Epidermal melanocyte (primary cell): Measurements from ENCODE around the gene ATXN7L1.
"Not testable (repeated sequence)": the region's sequence is repeated elsewhere in the genome, so short reads cannot be mapped to it uniquely, and the experiment has no call there.

Source experiments
- DNase-seq: peaks from one replicate; pipeline ENCODE4 v3.0.0; 2011; ENCODE audit warnings: low spot score; ENCODE audit not compliant: insufficient read length

The ATXN7L1 gene

DNA sequence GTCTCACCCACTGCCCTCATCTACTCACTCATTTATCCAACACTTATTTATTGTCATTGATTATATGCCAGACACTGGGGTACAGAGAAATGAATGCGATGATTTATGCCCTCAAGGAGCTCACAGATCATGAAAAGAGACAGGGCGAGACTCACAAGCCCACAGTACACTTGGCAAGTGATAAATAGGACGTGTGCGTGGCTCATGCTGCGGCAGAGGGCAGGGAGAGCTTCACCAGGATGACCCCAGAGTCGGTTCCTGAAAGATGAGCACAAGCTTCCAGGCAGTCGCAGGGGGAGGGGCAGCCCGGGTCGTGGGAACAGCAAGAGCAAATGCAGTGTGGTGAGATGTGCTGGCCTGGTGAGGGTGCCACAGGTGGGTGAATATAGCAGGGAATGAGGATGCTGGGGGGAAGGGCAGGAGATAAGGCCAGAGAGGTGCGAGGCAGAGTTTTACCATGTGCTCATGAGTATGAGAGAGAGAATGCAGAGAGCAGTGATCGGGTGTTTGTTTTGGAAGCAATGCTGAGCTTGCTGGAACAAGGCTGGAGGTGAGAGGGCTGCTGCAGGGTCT, 70.9 kb downstream of the ATXN7L1 start:
- DNase-seq = no peak

DNA sequence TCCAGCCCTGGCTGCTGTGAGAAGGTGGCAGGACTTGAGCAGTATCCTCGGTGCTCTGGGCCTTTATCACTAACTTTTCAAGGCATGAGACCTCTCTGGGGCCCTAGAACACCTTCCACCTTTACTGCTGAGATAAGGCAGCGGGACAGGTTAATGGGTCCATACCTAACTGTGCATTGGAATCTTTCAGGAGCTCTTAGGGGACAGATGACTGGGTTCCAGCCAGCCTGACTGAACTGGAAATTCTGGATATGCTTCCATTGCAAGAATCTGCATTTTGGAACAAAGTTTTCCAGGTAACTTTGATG, 73.0 kb downstream of the ATXN7L1 start:
- no peak for DNase-seq

DNA sequence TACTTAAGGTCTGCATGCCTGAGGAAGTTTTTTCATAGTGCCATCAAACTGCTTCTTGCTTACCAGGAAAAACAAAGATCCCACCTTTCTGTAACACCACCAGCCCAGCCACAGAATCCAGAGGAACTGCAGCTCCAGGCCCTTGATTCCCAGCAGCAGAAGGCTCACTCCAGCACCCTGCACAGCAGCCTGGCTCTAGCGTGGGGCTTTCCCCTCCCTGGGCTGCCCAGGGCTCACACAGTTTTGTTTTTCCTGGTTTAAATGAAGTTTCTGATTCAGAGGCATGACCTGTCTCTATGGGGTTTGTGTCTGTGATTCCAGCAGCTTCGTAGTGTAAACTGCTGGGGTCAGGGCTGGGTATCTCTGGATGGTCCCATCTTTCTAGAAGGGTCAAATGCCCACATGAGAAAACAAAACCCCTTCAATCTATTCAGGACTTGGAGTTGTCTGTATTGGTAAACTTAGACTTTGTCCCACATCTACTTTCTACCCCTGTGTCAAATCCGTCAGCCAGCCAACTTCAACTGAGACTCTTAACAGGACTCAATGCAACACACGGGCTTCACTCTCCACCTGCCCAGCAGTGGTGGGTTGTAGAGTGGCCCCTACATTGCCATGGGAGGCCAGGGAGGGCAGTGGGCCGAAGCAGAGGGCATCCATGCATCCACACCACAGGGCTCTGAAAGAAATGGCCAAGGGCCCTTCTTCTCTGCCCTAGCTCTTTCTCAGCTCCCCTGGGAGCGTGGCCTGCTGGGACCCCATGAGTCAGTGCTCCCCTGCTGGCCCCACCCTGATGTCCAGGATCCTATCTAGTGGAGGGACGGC, 73.6 kb downstream of the ATXN7L1 start:
- DNase-seq = no peak

DNA sequence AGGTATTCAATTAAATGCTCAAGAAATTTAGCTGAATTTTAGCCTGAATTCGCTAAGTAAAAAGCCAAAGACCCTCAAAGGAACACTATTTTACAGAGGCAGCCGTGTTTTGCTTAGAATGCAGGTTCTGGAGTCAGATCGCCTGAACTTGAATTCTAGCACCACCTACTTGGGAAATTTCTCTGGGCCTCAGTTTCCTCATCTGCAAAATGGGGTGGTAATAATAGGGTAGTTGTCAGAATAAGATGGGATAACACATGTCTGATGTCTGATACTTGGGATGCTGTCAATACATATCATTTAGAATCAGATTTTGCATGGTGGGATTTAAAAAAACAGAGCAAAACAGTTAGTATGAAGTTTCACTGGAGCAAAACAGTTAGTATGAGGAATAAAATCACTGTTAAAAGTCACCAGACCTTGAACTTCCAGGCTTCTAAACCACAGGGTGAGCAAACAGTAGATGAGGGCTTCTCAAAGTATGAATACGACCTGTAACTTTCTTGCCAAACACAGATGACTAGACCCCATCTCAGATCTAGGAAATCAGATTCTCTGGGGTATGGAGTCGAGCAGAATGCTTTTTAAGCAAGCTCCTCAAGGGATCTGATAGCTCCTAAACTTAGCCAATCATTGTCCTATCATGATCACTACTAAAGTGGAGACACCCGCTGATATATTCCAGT, 75.4 kb downstream of the ATXN7L1 start:
- DNase-seq = no peak

DNA sequence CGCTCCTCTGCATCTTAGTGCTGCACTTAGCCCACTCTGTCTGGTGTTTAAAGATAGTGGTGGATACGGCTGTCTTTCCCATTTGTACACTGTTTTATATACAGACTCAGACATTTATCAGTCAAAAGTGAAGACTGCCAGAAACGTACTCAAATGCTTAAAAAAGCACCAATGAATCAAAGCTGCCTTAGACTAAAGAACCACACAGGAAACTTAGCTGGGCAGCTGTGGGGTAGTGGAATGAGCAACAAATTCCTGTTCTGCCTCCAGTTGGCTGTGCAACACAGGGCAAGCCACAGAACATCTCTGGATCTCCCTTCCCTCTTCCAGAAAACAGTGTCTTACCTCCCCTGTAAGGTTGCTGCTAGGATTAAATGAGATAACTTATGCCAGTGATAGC, 76.0 kb downstream of the ATXN7L1 start:
- DNase-seq = no peak

DNA sequence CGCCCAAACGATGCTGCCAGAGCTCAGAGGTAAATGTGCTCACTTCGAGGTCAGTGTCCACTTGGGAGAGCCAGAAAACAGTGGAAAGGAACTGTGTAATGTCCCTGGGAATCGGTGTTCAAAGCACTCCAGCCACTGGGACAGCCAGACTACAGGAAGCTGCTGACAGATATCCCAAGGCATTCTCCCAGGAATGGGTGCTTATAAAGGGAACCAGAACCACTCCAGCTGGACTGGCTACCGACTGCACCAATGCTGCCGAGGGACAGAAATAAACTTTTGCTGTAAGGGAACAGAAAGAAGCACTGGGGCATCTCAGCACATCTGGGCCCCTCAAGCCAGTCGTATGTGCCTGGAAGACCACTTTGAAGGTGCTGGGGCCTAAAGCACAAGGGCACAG, 76.7 kb downstream of the ATXN7L1 start:
- no peak for DNase-seq

DNA sequence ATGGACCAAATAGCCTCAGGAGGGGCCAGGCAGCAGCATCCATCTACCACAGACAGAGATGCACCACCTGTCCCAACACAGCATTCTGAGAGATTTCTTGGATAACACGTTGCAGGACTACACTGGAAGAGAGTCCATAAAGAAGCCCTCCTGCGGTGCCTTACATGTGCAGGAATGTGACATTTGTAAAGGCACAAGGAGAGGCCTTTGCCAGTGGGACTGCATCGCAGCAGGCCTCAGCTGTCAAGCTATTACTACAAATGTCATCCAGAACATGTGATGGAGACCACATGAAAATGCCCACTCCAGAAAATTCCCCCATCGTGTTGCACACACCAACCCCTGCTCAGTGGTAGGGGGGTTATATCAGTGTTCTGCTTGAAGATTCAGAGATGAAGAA, 77.4 kb downstream of the ATXN7L1 start:
- DNase-seq = no peak

DNA sequence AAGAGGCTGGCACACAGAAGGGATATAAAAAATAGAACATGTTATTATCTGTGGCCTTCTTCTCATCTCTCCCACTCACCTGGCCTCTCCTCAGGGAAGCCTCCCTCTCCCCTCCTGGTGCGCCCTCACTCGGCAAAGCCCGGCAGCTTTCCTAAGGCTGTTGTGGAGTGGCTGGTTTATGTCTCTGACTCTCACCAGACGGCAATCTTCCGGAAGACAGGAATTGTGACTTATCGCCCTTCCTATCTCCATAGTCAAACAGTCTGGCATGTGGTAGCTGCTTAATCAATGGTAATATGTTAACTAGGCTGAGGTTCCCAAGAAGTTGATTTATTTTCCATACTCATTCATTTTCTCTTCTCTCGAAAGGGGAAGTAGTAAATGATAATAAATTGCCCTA, 78.7 kb downstream of the ATXN7L1 start:
- no peak for DNase-seq

DNA sequence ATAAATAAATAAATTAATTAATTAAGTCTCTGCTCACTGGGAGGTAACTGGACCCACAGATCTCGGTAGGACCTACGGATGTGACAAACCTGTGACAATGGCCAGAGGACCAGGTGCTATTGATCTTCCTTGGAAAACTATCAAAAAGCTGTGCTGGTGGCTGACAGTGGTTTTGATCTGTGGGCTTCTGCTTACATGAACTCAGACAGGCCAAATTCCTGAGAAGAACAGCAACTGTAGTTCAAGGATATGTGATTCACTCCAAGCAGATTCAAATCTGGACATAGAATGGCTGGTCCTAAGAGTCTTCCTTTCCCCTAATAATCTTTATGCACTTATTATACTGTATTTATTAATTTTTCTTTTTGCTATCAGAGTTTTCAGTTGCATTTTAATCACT, 80.0 kb downstream of the ATXN7L1 start:
- no peak for DNase-seq

DNA sequence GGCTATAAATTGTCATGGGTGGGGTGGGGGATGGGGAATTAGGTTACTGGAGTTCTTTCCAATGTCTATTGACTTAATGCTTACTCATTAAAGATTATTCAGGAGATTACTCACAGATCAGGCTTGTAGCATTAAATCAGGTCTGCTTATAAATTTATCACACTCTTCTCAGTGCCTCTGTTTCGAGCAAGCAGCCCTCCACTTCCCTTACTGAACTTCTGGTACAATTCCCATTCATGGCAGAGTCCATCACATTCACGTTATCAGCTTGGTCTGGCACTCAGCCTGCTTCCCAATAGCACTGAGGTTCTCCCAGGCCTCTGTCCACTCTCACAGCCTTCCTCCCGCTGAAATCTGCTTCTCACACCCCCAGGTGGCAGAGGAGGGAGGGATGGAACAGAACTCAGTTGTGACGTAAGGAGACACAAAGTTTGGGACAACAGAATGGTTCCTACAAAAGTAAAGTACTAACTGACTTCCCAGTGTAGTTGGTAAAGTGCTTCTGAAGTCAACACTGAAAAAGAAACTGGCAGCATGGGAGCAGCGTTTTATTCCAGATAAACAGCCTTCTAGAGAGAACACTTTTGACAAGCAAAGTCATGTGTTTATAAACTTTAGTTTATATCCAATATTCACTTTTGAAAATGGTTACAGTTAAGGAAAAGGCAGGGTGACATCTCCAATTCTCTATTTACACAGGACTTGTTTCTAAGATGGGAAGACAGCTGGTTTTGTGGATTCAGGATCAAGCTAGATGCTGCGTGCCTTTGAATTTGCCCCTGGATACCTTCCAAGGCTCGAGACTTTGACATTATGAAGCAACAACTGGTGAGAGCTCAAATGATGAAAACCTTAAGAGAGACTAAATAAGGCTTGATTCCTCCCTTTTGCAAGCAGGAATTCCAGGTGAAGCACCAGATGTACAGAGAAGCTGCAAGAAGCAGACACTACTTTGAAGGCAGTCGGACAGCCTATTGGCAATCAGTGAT, 81.4 kb downstream of the ATXN7L1 start:
- no peak for DNase-seq

DNA sequence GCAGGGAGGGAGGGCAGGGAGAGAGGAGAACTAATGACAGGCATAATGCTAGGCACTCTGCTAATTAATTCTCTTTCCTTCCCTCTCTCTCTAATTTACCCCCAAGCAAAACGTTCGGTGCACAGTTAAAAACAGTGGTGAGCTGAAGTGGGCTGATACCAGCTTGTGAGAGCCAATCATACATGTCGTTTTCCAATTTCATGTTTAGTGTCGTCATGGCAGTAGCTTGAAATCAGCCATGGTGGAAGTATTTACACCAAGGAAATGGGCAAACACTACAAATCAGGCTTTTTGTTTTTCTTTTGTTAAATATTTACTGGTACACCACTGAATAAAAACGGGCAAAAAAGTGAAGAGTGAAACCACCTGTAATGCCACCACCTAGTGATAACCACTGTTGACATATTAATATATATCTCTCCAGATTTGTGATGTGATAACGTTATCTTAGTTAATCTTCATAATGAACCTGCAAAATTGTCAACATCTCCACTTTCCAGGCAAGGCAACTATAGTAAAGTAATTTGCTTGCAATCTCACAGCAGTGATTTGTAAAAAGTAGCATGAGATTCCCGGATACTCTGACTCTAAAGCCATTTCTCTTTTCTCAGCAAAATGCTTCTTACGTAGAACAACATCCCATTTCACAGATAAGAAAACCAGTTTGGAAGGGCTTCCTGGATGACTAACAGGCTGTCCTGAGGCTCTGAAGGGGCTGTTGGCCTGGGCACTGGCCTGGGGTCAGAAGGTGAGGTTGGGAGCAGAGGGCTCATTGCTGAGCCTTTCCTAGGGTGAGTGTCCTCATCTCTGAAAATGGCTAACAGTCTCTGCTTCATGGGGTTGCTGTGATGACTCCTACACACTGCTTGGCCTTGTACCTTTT, 83.7 kb downstream of the ATXN7L1 start:
- no peak for DNase-seq

DNA sequence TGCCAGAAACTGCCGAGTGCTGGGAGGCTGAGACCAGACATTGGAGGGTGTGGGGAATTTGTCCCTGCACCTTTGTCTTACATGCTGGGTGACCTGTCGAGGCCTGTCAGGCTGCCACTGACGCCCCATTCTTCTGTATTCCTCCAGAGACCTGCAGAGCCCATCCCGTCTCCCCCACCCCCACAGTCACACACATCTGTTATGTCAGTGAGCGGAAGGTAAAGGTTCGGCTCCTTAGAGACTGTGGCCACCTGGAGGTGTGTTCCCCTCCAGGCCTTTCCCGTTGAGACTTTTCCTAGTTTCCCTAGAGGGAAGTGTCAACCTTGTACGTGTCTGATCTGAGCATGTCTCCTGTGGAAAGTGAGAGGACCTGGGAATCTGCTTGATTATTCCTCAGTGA, 84.5 kb downstream of the ATXN7L1 start:
- no peak for DNase-seq

DNA sequence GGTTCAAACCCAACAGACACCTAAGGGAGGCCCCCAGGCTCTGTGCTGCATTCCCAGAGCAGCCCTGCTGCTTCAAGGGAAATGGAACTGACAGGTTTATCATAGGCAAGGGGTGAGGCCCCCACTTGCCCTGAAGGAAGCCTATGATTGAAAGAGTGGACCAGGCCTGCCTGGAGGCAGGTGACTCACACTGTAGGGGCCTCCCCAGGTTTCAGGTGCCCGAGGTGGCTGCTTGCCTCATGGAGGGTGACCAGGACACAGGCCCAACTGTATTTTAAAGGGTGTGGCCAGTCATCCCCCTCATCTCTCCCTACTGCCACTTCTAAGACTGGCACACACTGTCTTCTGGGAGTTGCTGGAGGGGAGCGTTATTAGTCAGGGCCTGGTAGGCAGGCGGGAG, 85.4 kb downstream of the ATXN7L1 start:
- no peak for DNase-seq

DNA sequence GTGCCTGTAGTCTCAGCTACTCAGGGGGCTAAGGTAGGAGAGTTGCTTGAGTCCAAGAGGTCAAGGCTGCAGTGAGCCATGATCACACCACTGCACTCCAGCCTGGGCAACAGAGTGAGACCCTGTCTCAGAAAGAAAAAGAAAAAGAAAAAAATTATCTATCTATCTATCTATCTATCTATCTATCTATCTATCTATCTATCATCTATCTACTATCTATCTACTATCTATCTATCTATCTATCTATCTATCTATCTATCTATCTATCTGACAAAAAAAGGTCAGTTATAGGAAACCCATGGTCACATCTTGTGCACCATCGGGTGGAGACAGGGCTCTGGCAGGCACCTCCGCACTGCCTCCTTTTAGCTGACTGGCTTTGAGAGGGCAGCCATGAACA, 85.9 kb downstream of the ATXN7L1 start:
- not testable (repeated sequence) for DNase-seq

DNA sequence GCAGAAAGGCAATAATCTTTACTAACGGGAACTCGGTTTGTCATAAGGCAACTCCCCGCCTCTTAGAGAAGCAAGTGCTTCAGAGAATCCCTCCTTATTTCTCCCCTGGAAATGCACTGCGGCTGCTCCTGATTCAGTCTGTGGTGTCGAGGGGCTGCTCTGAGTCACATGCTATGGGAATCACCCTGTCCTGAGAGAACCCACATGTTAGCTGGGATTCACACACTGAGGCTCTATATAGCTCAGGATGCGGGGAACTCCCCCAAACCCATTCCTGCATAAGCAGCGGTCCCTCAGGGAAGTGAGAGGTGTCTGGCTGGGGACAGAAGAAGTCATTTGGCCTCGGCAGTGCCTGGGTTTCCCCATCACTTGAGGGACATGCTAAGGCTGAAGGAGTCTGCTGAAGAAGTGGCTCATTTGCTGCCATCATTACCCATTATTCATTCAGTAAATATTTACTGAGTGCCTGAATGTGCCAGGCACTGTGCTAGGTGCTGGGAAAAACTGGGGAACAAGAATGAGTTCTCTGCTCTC, 87.5 kb downstream of the ATXN7L1 start:
- DNase-seq = no peak

DNA sequence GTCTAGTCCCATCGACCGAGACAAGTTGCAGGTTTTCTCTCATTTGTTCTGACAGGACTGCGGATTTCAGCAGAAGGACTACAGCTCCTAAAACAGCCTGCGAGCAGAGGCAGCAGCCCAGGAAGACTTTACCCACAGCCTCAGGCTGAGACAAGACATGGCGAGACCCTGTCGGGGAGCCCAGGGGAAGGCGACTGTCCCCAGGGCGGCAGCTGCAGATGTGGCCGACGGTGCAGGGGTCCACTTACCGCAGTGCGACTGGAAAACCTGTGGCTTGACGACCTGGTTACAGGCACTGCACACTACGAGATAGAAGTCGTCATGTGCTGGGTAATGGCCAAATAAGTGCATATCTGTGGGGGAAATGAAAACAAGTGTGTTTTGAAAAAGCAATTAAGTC, 88.0 kb downstream of the ATXN7L1 start:
- DNase-seq = no peak

DNA sequence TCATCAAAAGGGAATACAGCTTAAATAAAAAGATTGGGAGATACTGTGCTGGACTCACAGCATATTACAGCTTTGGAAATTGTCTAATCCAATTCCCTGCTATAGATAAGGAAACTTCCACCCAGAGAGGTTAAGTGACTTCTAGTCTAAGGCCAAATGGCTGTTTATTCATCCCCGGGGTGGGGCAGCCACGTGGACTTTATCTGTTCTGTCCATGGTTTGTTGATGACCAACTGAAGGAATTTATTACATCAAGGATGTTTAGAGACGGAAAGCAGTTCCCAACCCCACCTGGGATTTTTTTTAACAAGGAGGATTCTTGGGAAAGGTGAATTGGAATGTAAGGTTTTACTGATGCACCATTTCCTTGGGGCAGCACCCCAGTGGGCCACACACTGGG, 88.6 kb downstream of the ATXN7L1 start:
- DNase-seq = no peak

DNA sequence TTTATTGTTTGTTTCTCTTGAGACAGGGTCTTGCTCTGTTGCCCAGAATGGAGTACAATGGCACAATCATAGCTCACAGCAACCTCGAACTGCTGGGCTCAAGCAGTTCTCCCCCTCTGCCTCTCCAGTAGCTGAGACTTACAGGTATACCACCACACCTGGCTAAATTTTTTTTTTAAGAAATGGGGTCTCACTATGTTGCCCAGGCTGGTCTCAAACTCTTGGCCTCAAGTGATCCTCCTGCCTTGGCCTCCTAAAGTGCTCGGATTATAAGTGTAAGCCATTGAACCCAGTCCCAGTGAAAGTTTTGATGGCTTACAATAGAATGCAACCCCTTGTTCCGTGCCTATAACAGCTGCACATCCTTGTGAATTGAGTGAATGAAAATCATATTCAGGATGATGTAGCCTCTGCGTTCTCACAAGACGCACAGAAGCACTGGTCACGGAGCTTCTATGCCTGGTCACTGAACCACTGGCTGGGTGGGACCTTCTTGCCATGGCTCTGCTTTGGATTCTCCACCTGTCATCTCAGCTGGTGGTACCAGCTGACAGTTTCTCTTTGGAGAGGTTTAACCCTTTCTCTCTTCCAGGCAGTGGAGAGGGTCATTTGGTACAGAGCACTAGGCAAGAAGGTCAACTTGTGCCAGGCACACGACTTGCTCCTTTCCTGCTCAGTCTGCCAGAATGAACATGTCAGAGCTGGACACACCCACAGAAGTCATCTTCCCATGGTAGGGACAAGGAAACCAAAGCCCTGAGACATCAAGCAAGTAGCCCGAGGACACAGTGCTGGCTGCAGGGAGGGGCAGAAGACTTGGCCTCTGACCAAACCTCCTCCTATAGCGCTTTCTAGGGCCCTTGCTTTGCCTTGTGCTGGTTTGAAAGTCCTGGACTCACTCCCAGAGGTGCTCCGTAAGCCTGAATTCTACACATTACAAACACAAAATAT, 89.6 kb downstream of the ATXN7L1 start:
- DNase-seq = no peak

DNA sequence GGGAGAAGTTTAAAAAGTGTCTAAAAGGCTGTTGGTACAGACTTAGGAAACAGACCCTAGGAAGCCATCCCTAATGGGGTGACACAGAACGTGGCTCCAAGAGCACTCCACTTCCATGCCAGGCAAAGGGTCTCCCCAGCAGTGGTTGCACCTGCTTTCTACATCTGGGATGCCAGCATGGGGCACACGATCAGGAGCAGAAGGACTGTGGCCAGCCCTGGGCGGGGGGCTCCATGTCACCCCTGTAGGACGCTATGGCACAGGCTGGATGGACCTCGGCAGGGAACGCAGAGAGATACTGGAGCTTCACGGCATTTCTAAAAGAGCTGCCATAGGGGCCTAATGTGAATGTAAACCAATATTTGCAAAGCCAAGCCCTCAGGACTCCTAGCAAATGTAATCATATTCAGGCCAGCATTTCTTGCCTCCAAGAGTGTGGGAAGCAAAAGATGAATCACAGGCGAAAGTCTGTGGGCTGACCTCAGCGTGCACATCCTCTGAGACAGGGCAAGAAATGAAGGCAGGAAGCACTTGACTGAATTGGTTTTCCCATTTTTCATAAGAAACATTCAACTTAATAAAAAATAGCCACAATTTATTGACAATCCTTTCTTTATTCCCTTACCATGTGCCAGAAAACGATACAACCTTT, 93.9 kb downstream of the ATXN7L1 start:
- DNase-seq = no peak
